CMK (cell line): ENCODE data around the gene FBXL22.

Experiments
- DNase-seq: peaks from one replicate; pipeline ENCODE4 v3.0.0-alpha.2; 2010; ENCODE audit warnings: low read depth

The FBXL22 gene

DNA sequence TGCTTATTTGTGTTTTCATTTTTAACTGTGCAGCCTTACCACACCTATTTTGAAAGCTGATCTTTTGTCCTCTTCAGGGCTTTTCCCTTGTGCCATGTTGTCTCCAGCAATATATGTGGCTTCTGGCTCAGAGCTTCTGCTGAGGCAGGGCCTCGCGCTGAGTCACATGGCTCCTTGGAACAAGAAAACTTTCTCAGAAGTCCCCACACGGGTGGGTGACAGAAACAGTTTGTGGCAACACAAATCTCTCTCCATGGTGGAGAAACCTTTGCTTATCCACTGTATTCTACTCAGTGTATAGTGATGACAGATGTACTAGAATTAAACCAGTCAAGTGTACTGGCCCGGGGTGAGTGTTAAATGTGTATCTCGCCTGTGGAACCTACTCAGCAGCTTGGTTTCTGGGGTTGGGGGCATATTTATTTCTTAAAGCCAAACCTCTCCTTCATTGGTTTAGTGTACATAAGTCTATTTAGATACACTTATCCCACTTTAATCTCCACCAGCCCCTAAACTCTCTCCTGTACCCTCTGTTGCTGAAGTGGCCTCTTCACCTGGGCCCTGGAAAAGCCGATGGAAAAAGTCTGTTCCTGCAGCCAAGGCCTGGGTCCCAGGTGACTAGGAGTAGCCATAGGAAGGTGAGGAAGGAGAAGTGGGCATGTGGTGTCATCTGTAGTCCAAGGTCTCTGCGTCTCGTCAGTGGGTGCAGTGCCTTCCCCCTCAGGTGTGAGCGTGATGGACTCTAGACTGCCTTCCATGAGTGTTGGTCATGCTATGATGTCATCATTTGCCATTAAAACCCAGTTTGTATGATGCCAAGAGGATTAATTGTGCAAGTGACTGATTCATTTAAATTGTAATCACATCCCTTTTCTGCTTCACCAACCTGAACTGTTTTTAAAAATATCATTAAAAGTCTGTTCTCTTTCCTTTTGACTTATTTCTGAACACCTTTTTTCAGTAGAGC, 3.2 kb upstream of the FBXL22 start:
- no peak for DNase-seq

DNA sequence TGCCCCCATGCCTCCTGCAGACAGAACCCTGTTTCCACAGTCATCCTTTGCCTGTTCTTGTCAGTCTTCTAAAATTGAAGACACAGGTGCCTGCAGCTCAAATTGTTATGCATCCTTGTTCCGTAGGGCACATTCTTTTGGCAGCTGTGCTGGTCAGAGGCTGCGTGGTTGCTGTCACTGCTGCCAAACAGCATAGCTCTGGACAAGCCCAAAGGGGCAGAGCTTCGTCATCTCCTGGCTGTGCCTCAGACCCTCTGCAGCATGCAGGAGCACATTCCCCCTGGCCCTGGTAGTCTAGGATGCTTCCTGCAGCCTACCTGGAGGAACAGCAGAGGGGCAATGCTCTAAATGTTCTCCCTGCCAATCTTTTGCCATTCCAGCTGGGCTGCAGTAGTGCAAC, 2.1 kb upstream of the FBXL22 start:
- DNase-seq, result no peak

- DNase-seq, result no peak
Observed at GRCh38 chr15:63595688-63596087, 1.5 kb upstream of the FBXL22 start.

DNA sequence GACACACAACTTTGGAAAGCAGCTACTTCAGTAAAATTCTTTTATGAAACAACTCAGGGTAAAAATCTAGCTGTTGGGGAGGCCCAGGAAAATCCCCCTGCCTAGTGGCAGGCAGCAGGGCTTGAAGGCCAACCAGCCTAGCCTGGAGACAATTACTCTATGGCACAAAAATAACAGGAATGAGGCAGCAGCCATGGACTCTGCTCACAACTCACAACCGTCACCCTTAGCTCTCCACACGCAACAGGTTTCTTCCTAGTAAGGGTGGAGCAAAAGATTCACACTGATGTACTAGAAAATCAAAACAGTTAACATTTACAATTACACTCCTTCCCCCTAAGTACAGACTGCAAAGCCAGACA, 530 bp upstream of the FBXL22 start:
- DNase-seq, result no peak

GRCh38 chr15:63597821-63598220, 634 bp downstream of the FBXL22 start:
- DNase-seq, result no peak

DNA sequence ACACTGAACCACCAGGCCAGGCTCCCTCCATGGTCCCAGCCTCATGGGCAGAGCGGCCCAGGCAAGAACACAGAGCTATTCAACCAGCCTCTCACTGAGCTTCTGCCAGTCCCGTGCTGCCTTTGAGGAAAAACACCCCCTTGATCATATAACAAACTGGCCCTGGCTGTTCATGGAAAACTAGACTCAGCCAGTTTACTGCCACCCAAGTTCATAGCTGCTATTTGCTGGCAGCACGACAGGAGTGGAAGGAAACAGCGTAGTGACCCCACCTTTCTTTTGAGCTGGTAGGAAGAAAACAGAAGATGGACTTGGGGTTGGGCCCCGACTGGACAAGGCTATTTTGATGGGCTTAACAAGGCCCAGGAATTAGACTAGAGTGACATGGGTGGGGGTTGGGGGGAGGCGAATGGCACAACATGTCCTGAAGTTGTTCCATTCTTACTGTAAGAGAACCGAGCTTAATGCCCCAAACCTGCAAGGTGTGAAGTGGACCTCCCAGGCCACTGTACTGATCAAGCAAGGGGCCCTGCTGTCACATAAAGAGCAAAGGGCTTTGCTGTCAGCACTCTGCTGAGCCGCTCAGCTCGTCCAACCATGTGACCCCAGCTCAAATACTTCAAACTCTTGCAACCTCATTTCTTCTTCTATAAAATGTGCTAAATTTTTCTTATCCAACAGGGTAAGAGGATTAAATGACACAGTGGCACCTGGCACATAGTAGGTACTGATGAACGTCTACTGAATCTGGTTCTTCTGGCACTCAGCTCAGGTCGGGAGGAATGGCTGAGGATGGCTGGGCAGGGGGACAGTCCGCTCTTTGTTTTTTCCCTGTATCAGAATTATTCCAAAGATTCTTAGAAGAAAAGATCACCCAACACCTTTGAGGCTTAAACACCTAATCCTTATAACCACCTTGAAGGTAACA, 1.6 kb downstream of the FBXL22 start:
- no peak for DNase-seq

GRCh38 chr15:63599401-63600000, 2.3 kb downstream of the FBXL22 start:
- no peak for DNase-seq

DNA sequence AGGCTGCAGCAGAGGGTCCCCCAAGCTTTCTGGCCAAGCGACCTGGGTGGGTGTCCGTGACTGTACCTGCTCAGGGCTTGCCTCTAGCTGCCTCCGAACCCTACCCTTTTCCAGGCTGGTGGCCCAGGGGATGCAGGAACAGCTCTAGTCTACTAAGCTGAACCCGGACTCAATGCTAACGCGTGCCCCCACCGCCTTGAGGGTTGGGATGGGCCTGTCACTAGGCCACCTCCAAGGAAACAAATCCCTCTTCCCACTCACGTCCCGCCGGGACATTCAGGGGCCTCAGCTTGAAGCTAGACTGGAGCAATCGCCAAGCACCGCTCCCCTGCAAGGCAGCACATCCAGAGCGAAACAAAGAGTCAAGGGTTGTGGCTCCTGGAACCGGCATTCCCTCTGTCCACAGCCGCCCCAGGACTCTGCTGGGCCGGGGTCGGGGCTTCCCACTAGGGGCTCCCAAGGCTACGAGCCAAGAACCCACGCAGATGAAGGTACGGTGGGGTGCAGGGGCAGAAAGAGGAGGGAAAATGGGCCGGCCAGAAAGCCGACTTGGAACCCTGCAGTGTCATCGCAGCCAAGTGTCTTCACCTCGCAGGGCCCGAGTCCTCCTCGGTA, 2.9 kb downstream of the FBXL22 start:
- no peak for DNase-seq

- peak; percentile 69 for DNase-seq
Observed at GRCh38 chr15:63600616-63601025, 3.4 kb downstream of the FBXL22 start.

GRCh38 chr15:63601026-63601703, 4.0 kb downstream of the FBXL22 start:
- no peak for DNase-seq

- DNase-seq, result no peak
Observed at GRCh38 chr15:63601704-63602185, 4.6 kb downstream of the FBXL22 start.

- DNase-seq, result no peak
Observed at GRCh38 chr15:63602595-63602994, 5.4 kb downstream of the FBXL22 start.

GRCh38 chr15:63603516-63603915, 6.3 kb downstream of the FBXL22 start:
- DNase-seq, result no peak

DNA sequence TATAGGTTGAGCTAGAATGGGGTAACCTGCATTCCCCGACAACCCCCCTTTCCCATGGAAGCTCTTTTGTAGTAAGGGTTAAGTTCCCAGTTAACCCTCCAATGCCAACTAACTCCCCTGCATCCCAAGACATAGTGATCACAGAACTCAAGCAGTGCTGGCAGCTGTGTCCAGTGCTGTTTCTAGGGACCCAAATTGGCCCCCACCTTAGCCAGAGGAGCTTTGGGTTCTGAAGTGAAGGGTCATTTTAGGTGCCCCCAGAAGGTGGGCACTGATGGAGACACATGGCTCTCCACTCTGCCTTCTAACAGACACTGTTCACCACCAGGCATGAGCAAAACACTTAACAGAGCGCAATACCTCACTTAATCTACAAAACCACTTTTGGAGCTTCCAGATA, 7.1 kb downstream of the FBXL22 start:
- DNase-seq, result no peak

DNA sequence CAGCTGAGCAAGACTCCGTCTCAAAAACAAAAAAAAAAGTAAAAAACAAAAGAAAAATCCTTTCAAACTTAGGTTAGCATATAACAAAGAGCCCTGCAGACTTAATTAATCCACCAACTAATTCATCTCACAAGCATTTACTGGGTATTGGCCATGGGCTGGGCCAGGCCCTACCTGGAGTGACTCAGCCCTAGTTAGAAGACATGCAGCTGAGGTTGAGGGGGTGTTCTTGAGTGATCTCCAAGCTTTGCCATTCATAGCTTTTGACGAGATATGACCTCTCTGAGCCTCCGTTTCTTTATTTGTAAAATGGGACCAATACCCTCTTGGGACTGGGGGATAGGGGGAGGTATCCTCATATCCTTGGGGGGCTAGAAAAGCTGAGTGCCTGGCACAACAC, 7.8 kb downstream of the FBXL22 start:
- DNase-seq, result no peak

GRCh38 chr15:63605816-63606215, 8.6 kb downstream of the FBXL22 start:
- DNase-seq, result no peak

GRCh38 chr15:63606308-63606707, 9.1 kb downstream of the FBXL22 start:
- DNase-seq, result no peak

- DNase-seq, result no peak
Observed at GRCh38 chr15:63608989-63609388, 11.8 kb downstream of the FBXL22 start.

DNA sequence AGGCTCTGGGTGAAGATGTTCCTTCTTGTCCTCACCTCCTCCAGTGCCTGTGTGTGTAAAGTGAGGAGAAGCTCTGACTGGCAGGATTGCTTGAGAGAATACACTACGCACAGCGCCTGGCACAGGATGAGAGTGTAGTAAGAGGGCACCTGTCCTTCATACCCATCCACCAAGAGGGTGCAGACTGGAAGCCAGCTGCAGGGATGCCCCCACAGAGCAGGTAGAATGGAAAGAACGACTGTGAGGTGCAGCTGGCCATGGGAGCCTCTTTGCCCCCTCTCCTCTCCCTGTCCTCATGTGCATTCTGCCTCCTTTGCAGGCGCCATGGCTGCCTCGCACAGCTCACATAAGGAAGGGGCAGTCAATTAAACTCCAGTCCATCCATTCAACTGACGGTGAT, 12.3 kb downstream of the FBXL22 start:
- no peak for DNase-seq

GRCh38 chr15:63610209-63610841, 13.1 kb downstream of the FBXL22 start:
- DNase-seq, result no peak

DNA sequence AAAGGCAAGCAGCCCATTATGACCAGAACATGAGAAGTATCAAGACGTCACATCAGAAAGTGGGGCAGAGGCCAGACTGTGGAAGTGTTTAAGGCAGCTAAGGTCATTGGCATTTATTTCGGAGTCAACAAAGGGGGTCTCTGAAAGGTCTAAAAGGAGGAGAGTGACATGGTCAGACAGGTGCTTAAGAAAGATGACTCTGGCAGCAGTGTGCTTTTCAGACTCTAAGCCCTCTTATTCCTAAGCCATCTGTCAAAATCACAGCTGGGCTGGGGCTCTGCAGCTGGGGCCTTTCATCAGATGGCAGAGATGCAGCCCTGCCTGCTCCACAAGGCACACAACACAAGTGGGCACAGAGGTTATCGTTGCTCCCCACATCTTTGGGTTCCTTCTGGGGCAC, 14.0 kb downstream of the FBXL22 start:
- DNase-seq, result no peak
